Stimulated activated CD4-positive, alpha-beta T cell treated with anti-CD3 and anti-CD28 coated beads, Interleukin-1b, Interleukin-23, amount 100 ng/mL, for 4 hours (primary cell): ENCODE data around the gene NSG1.

ENCODE experiments used
- DNase-seq, 2 donors: peaks; one replicate each; pipeline ENCODE4 v3.0.0-alpha.2; 2020; ENCODE audit warnings: low read depth in 2 of 2

The NSG1 gene

DNA sequence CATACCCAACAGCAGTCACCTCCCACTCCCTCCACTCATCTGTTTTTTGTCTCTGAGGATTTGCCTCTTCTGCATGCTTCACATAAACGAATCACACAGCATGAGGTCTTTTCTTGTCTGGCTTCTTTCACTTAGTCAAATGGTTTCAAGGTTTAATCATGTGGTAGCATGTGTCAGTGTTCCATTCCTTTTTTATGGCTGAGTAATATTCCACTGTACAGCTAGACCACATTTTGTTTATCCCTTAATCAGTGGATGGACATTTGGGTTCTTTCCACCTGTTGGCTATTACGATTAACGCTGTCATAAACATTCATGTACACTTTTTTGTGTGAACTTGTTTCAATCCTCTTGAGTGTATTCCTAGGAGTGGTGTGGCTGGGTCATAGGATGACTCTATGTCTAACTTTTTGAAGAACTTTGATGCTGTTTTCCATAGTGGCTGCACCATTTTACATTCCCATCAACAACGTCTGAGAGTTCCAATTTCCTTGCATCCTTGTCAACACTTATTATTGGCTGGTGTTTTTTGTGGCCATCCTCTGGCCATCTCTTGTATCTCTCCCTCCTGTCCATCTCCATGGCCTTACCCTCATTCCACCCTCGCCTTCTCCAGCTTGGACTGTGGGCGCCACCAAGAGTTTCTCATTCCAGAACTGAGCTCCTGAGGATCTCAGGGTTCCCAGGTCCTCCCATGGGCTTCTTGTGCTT lies 12.4 kb upstream of the NSG1 start:
- no peak for DNase-seq

- DNase-seq = no peak
Observed at GRCh38 chr4:4376074-4376473, 10.8 kb upstream of the NSG1 start.

- no peak for DNase-seq
Observed at GRCh38 chr4:4377191-4377590, 9.7 kb upstream of the NSG1 start.

DNA sequence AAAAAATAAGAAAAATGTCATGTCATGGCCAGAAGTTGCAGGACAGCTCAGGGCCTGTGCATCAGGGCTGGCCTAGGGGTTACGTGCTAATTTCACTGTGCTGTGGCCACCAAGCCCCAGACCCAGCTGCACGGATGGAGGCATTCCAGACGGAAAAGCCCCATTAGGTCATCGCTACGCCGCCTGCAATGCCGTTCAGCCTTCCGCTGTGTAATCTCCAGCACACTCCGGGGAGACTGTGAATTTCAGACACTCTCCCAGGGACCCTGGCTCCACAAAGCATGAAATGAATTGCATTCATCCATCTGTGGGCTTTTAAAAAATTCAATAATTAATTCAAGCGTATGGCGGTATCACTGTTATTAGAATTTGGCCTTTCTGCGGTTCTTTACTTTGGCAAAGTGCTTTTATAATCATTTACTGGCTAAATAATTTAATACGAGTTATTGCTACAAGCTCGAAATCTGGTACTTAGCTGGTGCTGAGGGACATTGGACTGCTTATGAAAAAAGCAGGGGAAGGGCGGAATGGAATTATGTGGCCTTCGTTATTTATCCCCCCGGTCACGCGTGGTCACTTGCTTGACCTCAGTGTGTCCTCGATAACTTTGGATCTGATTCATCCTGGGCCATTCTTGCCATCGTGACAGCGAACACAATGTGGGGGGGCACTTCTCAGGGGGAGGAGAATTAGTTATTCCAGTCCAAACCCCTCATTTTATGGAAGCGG lies 9.0 kb upstream of the NSG1 start:
- DNase-seq = no peak

GRCh38 chr4:4379540-4380087 lies 7.3 kb upstream of the NSG1 start:
- no peak for DNase-seq

- DNase-seq = no peak
Observed at GRCh38 chr4:4383085-4383484, 3.8 kb upstream of the NSG1 start.

DNA sequence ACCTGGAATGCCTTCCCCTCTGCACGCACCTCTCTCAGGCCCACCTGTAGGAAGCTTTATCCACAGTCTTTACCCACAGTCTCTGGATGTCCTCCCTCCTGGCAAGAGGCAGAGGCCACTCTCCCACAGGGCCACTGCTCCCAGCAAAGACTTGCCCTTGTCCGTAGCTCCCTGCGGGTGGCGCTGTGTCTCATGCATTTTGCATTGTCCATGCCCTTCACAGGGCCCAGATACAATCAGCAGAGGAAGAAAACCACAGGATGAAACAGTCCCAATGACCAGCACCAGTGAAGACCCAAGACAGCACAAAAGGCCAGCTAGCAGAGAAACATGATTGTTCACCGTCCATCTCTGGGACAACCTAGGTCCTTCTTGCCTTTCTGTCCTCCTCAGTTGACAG lies 2.1 kb upstream of the NSG1 start:
- no peak for DNase-seq

DNA sequence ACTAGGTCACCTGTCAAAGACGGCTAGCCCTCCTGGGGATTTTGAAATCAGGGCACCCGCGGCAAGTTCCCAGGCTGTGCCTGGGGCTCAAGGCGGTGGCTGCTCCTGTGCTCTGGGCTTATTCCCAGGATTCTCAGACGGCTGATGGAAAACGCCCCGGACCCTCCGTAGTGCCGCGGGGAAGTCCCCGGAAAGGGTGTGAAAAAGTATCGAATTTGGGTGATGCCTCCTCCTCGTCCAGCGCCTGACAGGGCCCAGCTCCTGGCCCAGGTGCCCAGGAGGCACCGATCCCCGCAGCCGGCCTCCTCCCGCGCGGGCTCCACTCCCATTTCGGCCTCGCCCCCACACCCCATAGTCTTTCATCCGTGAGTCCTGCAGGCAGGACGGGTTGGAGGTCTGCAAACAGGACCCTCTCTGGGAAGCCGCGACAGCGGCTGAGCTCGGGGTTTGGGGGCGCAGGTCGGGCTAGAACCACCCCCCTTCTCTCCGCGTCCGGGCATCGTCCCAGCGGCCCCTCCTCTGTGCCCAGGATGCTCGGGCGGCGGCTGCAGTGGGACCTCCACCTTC lies 1.1 kb upstream of the NSG1 start:
- DNase-seq = no peak

DNA sequence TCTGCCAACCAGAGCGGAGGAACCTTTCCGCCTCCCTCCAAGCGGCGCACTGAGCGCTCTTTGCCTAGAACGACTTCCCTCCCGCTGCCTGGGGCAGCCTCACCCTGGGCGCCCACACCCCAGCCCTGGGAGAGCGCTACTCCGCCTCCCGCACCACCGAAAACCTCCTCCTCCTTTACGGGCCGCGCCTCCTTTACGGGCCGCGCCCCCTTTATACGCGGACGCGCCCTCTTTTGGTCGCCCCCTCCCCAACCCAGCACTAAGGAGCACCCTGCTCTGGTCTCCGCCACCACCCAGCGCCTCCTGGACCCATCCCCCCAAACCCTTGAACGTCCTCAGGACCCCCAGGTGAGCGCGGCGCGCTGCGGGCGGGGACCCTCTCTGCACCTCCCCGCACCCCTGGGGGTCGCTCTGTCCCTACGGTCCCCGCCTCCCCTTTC lies 586 bp upstream of the NSG1 start:
- no peak for DNase-seq

- DNase-seq = no peak
Observed at GRCh38 chr4:4387531-4388310, 819 bp downstream of the NSG1 start.

DNA sequence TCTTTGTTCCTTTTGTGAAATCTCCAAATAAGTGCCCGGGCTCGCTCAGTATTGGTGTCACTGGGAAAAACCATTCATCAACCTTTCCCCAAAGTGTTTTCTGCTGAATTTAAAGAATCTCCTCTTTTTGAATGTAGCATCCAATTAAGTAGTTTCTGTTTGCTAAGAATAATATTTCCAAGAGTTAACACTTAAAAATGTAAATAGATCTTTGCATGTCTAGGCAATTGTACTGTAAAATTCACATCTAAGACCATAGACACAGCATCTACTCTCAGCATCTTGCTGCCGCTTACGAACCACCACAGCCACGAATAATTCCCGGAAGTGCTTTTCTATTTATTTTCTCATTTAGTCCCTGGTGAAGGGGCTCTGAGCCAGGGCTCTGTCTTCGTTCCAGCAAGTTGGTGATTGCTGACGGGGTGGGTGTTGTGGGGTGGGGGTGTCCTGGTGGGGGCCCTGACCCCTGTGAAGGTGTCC lies 1.4 kb downstream of the NSG1 start:
- no peak for DNase-seq

- DNase-seq = no peak
Observed at GRCh38 chr4:4388836-4389575, 2.1 kb downstream of the NSG1 start.

- no peak for DNase-seq
Observed at GRCh38 chr4:4390046-4390445, 3.1 kb downstream of the NSG1 start.

DNA sequence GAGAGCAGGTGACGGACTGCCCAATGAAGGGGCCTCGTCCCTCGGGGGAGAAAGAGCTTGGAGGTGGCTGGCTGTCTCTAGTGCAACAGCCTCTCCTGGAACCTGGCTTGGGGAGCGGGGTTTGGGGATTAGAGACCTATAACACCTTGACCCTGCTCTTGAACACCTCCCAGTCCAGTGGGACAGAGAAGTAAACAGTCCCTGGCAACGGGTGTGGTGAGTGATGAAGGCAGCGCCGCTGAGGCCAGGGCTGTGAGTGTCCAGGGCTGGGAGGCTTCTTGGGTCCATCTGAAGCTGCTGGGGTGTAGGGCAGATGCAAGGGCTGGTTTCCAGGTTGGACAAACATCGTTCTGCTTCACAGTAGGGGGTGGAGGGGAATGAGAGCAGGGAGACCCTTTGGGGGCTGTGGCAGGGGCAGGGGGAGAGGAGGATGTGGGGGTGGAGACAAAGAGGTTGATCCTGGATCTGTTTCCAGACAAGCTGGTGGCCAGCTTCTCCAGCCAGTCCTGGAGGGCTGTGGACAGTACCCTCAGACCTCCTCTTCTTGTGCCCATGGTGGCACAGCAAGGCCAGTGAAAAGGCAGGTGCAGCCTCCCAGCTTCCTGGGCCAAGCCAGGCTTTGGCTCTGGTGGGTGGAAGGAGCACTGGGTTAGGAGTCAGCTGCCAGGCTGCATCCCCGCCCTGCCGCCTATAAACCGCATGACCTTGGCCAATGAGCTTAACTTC lies 3.8 kb downstream of the NSG1 start:
- DNase-seq = no peak

DNA sequence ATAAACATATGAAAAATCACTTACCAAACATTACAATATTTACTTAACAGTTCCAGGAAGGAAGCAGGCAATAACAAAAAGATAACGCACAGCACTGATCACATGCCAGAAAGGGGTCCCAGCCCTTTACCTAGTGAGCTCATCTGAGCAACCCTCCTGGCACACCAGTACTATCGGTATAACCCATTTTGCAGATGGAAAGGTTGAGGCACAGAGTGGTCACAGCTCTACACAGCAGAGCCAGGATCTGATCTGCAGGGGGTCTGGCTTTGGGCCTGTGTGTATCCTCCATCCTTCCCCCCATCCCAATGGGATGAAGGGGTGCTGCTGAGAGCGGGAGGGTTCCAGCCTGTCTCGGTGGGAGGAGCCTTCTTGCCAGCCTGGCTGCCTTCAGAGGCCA lies 5.0 kb downstream of the NSG1 start:
- DNase-seq = no peak

DNA sequence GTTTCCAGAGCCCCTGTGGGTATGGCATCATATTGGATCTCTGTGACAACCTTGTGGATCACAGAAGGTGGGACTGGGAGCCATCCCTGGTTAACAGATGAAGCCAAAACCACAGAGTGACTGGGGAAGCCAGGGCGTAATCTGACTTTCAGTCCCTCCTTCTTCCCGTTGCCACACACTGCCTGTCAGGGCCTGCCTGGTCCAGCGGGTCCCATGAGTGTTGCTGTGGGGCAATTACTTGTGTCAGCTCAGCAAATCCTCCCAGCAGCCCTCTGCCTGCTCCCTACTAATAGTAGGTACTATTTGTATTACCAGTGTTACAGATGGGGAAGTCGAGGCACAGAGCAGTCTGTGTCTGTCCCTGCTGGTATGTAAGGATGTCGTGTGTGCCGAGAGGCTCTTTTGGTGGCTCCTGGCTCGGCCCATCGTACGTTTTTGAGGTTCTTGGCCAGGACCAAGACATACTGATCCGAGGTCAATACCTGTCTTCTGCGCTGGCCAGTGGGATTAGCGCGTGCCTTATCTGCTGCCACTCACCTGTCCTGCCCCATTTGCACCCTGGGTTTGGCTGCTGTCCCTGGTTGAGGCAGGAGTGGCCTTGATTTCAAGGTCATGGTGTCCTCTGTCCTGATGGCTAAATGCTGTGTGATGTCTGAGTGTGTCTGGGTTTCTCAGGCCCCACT lies 5.7 kb downstream of the NSG1 start:
- DNase-seq = no peak

- DNase-seq = no peak
Observed at GRCh38 chr4:4394644-4395043, 7.7 kb downstream of the NSG1 start.

DNA sequence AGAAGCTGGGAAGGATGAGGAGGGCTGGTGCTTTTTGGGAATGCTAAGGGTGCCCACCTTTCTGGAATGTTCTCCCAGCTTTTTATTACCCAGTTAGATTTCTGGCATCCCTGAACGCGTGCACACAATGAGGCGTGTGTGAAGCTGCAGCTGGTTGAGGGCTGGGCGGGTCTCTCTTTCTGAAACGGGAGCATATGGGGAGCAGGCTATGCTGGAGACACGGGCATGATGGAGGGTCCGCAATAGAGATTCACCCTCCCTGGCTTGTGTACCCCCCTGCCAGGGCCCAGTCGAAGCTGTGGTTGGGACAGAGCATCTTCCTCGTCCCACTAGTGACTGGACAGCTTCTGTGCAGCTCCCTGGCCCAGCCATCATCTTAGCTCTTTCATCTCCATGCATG lies 8.5 kb downstream of the NSG1 start:
- no peak for DNase-seq

DNA sequence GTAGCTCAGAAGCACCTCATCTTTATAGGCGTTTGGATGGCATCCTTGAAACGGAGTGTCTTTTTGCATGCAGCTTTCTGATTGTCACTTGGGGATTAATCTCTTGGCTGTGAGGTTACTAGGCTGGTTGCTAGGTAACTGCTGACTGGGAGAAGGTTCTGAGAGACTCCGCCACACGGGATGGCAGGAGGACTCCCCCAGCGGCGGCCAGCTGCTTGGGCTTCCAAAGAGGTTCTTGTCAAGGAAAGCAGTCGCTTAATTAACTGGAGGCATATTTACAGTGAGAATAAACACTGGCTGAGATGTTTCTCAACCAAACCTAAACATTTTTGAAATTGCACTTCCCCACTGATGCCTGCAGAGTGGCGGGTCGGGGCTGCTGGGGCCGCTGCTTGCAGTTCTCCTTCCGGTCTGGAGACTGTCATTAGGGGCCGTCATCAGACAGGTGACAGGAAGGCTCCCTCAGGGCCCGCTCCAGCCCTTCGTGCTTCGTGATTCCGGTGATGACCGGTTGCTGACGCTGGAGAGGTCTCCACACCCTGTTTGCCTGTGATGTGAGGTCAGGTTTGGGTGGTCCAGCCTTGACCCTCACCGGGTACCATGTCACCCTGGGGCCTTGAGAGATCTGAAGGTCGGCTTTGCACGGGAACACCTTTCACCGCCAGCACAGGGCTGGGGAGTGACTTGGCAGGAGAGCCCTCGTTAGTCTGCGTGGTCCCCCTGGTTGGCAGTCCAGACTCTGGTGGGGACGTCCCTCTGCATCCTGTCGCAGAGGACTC lies 9.1 kb downstream of the NSG1 start:
- DNase-seq = no peak
